Measurements from ENCODE around the gene APOC1.

GRCh38 chr19:44876930-44877535, 37.4 kb upstream of the APOC1 start:
- no peak for TF ChIP-seq FOXK2 (IDR thresholded peaks at IDR 0.05)
- TF ChIP-seq BHLHE40 (IDR thresholded peaks at IDR 0.05; ENCODE audit: borderline replicate concordance) = no peak
- no peak for TF ChIP-seq ELF4 (IDR thresholded peaks at IDR 0.05)
- TF ChIP-seq SP1 (IDR thresholded peaks at IDR 0.05) = no peak
- TF ChIP-seq HDGF (IDR thresholded peaks at IDR 0.05; ENCODE audit: borderline replicate concordance) = no peak
- no peak for TF ChIP-seq ZNF384 (IDR thresholded peaks at IDR 0.05)
- TF ChIP-seq SUZ12 (IDR thresholded peaks at IDR 0.05) = no peak
- no peak for TF ChIP-seq L3MBTL2 (conservative IDR thresholded peaks at IDR 0.05)
- TF ChIP-seq LEF1 (IDR thresholded peaks at IDR 0.05; ENCODE audit: borderline replicate concordance) = no peak
- no peak for TF ChIP-seq FOXM1 (IDR thresholded peaks at IDR 0.05; ENCODE audit: borderline replicate concordance)
- TF ChIP-seq ARNT (IDR thresholded peaks at IDR 0.05) = no peak
- no peak for TF ChIP-seq TARDBP (IDR thresholded peaks at IDR 0.05)
- TF ChIP-seq, protein P1, sequence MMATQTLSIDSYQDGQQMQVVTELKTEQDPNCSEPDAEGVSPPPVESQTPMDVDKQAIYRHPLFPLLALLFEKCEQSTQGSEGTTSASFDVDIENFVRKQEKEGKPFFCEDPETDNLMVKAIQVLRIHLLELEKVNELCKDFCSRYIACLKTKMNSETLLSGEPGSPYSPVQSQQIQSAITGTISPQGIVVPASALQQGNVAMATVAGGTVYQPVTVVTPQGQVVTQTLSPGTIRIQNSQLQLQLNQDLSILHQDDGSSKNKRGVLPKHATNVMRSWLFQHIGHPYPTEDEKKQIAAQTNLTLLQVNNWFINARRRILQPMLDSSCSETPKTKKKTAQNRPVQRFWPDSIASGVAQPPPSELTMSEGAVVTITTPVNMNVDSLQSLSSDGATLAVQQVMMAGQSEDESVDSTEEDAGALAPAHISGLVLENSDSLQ (IDR thresholded peaks at IDR 0.05) = no peak
- TF ChIP-seq NFRKB (IDR thresholded peaks at IDR 0.05) = no peak

Measured in HEK293T (cell line).